Esophagus (tissue), 2 donors: Measurements from ENCODE around the gene GRAMD1A. TPM values are rescaled to one million over a fixed set of nuclear protein-coding genes. Genes with fewer than 3 reads are reported as not detected.
"Not testable (repeated sequence)": the region's sequence is repeated elsewhere in the genome, so short reads cannot be mapped to it uniquely, and the experiment has no call there.

Experiments
- H3K27ac ChIP-seq, 2 donors: one replicate each; pipeline ENCODE4 v1.5.1; 2013; ENCODE audit warnings: low read depth in 2 of 2, mild to moderate bottlenecking in 2 of 2, inconsistent platforms in 1 of 2, low read length in 1 of 2, moderate library complexity in 1 of 2
- H3K27me3 ChIP-seq, 2 donors: one replicate each; pipeline ENCODE4 v1.6.1; 2013; ENCODE audit warnings: low read length in 2 of 2, control low read depth in 1 of 2, mild to moderate bottlenecking in 1 of 2; ENCODE audit not compliant: insufficient read depth in 2 of 2, control insufficient read depth in 1 of 2
- H3K36me3 ChIP-seq, 2 donors: one replicate each; pipeline ENCODE4 v1.6.1; 2013; ENCODE audit warnings: low read length in 1 of 2; ENCODE audit not compliant: control insufficient read depth in 2 of 2, insufficient read depth in 2 of 2
- H3K4me1 ChIP-seq, 2 donors: one replicate each; pipeline ENCODE4 v1.6.1; 2013; ENCODE audit warnings: low read length in 1 of 2; ENCODE audit not compliant: control insufficient read depth in 2 of 2, insufficient read depth in 2 of 2
- H3K4me3 ChIP-seq, 2 donors: one replicate each; pipeline ENCODE4 v1.5.1; 2013; ENCODE audit warnings: low read length in 2 of 2, mild to moderate bottlenecking in 2 of 2, low read depth in 1 of 2, moderate library complexity in 1 of 2
- H3K9me3 ChIP-seq, 2 donors: one replicate each; pipeline ENCODE4 v1.6.1; 2013; ENCODE audit warnings: mild to moderate bottlenecking in 2 of 2, low read depth in 1 of 2, low read length in 1 of 2, moderate library complexity in 1 of 2; ENCODE audit not compliant: control insufficient read depth in 2 of 2, insufficient read depth in 1 of 2
- WGBS, 2 donors: extraction: QIAGEN DNeasy Blood & Tissue Kit; methylation state at CpG; one replicate each; pipeline ENCODE4 v1.1.7; 2013; 5-methylcytosine and 5-hydroxymethylcytosine counted together
- polyA plus RNA-seq, 2 donors: library from polyadenylated mRNA; stranded (reverse); fragments of 200-250 nt; gene quantifications; one replicate each; pipeline ENCODE4 v1.2.3, GENCODE V29; 2013
- donor health status: healthy with polysubstance abuse.
- donor health status: Bipolar disorder and iron deficiency.

The GRAMD1A gene
- polyA plus RNA-seq, 2 donors: 11.7 to 14.0 TPM

- Histone ChIP-seq H3K36me3 (no peaks in the 10 kb centered on the region), H3K9me3 (no peaks in the 10 kb centered on the region), H3K27me3 (no peaks in the 10 kb centered on the region), H3K27ac (no peak overlapping the region), H3K4me1 (peaks cover 0 to 3% of the 10 kb centered on the region in 2 donors), H3K4me3 (no peak overlapping the region)
- WGBS, 2 donors: 74 to 87% methylated on average over 5 of the region's 5 CpGs
Measured at GRCh38 chr19:35046461-35046860, 46.3 kb downstream of the GRAMD1A start.

- H3K27ac ChIP-seq: no peak overlapping the region
- no peaks in the 10 kb centered on the region for H3K9me3 ChIP-seq
- H3K36me3 ChIP-seq: no peaks in the 10 kb centered on the region
- no peak overlapping the region for H3K4me3 ChIP-seq
- WGBS, 2 donors: 41 to 46% methylated on average over 11 to 12 of the region's 12 CpGs
- no peaks in the 10 kb centered on the region for H3K4me1 ChIP-seq
- no peaks in the 10 kb centered on the region for H3K27me3 ChIP-seq
Measured at GRCh38 chr19:35048911-35049411, 48.8 kb downstream of the GRAMD1A start.

GRCh38 chr19:35049456-35049855 lies 49.3 kb downstream of the GRAMD1A start:
- Histone ChIP-seq H3K9me3 (no peaks in the 10 kb centered on the region), H3K36me3 (no peaks in the 10 kb centered on the region), H3K27me3 (no peaks in the 10 kb centered on the region), H3K4me3 (no peak overlapping the region), H3K27ac (no peak overlapping the region), H3K4me1 (no peaks in the 10 kb centered on the region)
- WGBS, 2 donors: 66% methylated on average over 5 of the region's 5 CpGs

DNA sequence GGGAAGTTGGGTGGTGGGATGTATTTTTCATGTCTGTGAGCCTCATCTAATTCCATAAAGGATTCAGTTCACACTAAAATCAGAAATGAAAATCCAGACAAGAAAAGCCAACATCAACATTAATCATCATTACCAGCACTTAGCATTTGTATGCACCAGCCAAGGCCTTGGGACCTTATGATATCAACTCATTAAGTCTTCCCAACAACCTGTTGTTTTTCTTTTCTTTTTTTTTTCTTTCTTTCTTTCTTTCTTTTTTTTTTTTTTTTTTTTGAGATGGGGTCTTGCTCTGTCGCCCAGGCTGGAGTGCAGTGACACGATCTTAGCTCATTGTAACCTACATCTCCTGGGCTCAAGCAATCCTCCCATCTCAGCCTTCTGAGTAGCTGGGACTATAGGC lies 50.5 kb downstream of the GRAMD1A start:
- 90 to 100% methylated on average over 2 of the region's 2 CpGs for WGBS, 2 donors
- H3K27ac ChIP-seq, H3K27me3 ChIP-seq, H3K9me3 ChIP-seq, H3K4me1 ChIP-seq, H3K36me3 ChIP-seq, H3K4me3 ChIP-seq: not testable (repeated sequence)

- H3K36me3 ChIP-seq, H3K4me1 ChIP-seq, H3K27ac ChIP-seq, H3K9me3 ChIP-seq, H3K4me3 ChIP-seq, H3K27me3 ChIP-seq: not testable (repeated sequence)
- 90 to 95% methylated on average over 4 of the region's 4 CpGs for WGBS, 2 donors
Measured at GRCh38 chr19:35051268-35051667, 51.1 kb downstream of the GRAMD1A start.

DNA sequence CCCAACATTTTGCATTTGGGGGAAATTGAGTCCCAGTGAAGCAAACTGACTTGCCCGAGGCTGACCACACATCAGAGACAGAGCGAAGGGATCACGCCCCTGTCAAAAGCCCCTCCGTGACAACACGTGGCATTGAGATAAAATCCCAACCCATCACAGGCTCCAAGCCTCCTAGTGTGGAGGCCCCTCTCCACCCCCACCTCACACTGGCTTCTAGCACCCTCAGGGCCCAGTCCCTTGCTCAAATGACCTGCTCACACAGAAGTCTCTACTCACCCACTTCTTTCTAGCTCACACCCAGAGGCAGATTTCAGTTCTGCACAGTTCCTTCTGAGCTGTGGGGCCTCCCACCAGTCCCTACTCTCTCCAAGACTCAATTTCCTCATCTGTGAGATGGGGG lies 51.7 kb downstream of the GRAMD1A start:
- 89 to 91% methylated on average over 5 of the region's 5 CpGs for WGBS, 2 donors
- Histone ChIP-seq H3K36me3 (no peaks in the 10 kb centered on the region), H3K9me3 (no peaks in the 10 kb centered on the region), H3K27me3 (no peaks in the 10 kb centered on the region), H3K4me3 (no peak overlapping the region), H3K4me1 (no peaks in the 10 kb centered on the region), H3K27ac (no peak overlapping the region)

DNA sequence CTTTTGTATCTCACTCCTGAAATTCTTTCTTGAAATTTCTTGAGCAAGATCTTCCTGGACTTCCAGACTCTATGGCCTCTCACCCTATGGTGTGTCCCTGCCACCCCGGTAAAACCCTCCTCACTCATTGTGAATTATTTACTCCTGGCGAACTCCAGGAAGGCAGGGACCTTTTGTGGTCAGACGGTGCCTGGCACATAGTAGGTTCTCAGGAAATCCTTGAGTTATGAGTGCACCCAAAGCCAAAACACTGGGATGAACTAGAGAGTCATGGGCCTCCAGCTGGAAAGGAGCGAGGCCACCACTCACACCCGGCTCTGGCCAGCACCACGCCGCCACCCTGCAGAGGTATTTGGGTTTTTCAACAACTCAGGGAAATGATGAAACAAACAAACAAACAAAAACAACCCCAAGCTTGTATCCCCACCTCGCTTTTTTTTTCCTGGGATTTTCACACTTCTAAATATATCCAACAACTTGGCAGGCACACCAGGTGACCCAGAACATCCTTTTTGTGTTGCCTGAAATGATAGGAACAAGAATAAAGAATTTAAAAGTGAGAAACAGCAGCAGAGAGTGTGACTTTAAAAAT lies 52.6 kb downstream of the GRAMD1A start:
- Histone ChIP-seq H3K4me1 (no peaks in the 10 kb centered on the region), H3K4me3 (no peak overlapping the region), H3K9me3 (no peaks in the 10 kb centered on the region), H3K27me3 (no peaks in the 10 kb centered on the region), H3K27ac (no peak overlapping the region), H3K36me3 (no peaks in the 10 kb centered on the region)
- 74 to 78% methylated on average over 8 of the region's 8 CpGs for WGBS, 2 donors

DNA sequence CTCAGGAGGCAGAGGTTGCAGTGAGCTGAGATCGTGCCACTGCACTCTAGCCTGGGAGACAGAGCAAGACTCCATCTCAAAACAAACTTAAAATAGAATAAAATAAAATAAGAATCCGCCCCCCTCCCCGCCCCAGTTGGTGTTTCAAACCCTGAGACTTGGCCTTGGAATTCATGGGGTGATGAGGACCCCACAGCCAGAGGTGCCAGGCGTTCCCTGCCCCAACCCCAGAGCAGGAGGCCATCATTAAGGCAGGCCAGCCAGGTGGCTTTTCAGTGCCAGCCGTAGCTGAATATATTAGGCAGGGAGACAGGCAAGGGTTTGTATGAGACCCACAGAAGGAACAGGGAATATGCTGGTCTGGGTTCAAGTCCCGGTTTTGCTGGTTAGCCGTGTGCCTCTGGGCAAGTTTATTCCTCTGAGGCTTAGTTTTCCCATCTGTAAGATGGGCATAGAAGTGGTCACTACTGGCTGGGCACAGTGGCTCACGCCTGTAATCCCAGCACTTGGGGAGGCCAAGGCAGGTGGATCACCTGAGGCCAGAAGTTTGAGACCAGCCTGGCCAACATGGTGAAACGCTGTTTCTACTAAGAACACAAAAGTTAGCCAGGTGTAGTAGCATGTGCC lies 53.7 kb downstream of the GRAMD1A start:
- Histone ChIP-seq H3K4me1 (no peaks in the 10 kb centered on the region), H3K9me3 (no peaks in the 10 kb centered on the region), H3K27me3 (no peaks in the 10 kb centered on the region), H3K36me3 (no peaks in the 10 kb centered on the region), H3K4me3 (no peak overlapping the region), H3K27ac (no peak overlapping the region)
- 80 to 85% methylated on average over 9 of the region's 9 CpGs for WGBS, 2 donors

- Histone ChIP-seq H3K36me3 (no peaks in the 10 kb centered on the region), H3K9me3 (no peaks in the 10 kb centered on the region), H3K4me1 (no peaks in the 10 kb centered on the region)
Measured at GRCh38 chr19:35054626-35055025, 54.5 kb downstream of the GRAMD1A start.

DNA sequence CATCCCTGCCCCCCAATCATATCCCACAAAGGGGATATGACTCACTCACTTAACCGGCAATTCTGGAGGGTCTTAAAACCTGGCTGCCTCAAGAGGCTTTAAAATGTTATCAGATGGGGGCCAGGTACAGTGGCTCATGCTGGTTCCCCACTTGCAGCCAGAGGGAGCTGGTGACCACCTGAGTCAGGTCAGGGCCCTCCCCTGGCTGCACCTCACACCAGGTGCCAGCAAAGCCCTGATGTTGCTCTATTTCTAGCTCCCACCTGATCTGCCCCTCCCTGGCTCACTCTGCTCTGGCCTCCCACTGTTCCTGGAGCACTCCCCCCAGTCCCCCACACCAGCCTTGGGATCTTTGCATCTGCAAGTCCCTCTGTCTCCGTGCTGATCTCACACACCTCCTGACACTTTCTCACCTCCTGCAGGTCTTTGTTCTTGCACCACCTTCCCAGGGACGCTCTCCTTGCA lies 55.6 kb downstream of the GRAMD1A start:
- Histone ChIP-seq H3K4me1 (no peaks in the 10 kb centered on the region), H3K9me3 (no peaks in the 10 kb centered on the region), H3K27ac (no peak overlapping the region), H3K4me3 (no peak overlapping the region), H3K36me3 (no peaks in the 10 kb centered on the region), H3K27me3 (no peaks in the 10 kb centered on the region)
- WGBS, 2 donors: 28 to 32% methylated on average over 3 of the region's 3 CpGs

More at GRCh38 chr19:35054626-35055025, 54.5 kb downstream of the GRAMD1A start:
- no peak overlapping the region for H3K27ac ChIP-seq
- H3K27me3 ChIP-seq: no peaks in the 10 kb centered on the region
- 89% methylated on average over 9 of the region's 9 CpGs for WGBS, 2 donors
- H3K4me3 ChIP-seq: no peak overlapping the region
